Measurements from ENCODE around the gene UBE2E3.

Gene UBE2E3

DNA sequence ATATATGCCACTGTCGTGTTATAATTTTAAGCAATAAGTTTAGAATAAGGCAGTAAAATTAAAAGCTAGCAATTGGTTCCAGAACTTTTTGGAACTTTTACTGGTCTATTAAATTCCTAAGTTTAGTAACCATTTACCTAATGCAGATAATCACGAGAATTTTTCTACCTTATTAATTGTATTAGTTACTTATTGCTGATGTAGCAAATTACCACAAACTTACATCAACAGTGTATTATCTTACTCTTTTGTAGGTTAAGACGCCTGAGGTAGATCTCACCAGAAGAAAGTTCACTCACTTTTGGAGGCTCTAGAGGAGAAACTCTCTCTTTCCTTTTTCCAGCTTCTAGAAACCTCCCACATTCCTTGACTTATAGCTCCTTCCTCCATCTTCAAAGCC lies 14.0 kb upstream of the UBE2E3 start:
- no peak for DNase-seq
- Histone ChIP-seq H3K27ac (ENCODE audit: low read length) (no peak overlapping the region), H3K9ac (ENCODE audit: low read depth, low read length) (no peak overlapping the region), H4K20me1 (ENCODE audit: insufficient read depth, low read length) (no peaks in the 10 kb centered on the region), H2AFZ (ENCODE audit: low read depth, low read length) (no peak overlapping the region), H3K4me1 (ENCODE audit: insufficient read depth, low read length) (no peaks in the 10 kb centered on the region), H3K4me3 (ENCODE audit: low read depth in 1 of 2, low read length in 2 of 2) (no peak overlapping the region), H3K4me2 (ENCODE audit: insufficient read depth, low read length) (no peak overlapping the region), H3K27me3 (ENCODE audit: insufficient read depth, low read length, poor library complexity) (peaks cover 49% of the 10 kb centered on the region), H3K9me3 (ENCODE audit: insufficient read depth, low read length, severe bottlenecking) (no peaks in the 10 kb centered on the region), H3K79me2 (ENCODE audit: insufficient read depth, low read length) (no peaks in the 10 kb centered on the region), H3K36me3 (ENCODE audit: insufficient read depth, low read length) (no peaks in the 10 kb centered on the region)
- TF ChIP-seq EZH2 (IDR thresholded peaks at IDR 0.05; ENCODE audit: borderline replicate concordance, low read depth, low read length, severe bottlenecking) = no peak
- TF ChIP-seq, protein P1, sequence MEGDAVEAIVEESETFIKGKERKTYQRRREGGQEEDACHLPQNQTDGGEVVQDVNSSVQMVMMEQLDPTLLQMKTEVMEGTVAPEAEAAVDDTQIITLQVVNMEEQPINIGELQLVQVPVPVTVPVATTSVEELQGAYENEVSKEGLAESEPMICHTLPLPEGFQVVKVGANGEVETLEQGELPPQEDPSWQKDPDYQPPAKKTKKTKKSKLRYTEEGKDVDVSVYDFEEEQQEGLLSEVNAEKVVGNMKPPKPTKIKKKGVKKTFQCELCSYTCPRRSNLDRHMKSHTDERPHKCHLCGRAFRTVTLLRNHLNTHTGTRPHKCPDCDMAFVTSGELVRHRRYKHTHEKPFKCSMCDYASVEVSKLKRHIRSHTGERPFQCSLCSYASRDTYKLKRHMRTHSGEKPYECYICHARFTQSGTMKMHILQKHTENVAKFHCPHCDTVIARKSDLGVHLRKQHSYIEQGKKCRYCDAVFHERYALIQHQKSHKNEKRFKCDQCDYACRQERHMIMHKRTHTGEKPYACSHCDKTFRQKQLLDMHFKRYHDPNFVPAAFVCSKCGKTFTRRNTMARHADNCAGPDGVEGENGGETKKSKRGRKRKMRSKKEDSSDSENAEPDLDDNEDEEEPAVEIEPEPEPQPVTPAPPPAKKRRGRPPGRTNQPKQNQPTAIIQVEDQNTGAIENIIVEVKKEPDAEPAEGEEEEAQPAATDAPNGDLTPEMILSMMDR (IDR thresholded peaks at IDR 0.05; ENCODE audit: borderline replicate concordance, extremely low read depth, low read length, poor library complexity, severe bottlenecking) = no peak
- ATAC-seq (ENCODE audit: insufficient read depth, low read depth) = no peak

DNA sequence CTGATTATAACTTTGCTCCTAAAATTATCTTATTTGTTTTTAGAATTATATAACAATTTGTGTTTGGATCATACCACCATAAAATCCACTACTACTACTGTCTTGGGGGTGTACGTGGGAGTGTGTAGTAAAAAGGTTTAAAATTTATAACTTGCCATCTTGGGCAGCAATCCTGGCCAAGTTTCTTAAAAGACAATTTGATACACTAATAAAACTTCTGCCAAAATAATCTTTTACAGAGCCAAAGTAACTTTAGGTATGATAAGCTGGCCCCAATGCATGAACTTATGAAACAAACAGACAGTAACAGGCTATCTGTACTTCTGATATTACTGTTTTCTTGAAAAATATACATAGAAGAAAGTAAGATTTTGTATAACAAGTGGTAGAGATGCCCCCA lies 11.3 kb upstream of the UBE2E3 start:
- no peaks in the 10 kb centered on the region for H3K79me2 ChIP-seq (ENCODE audit: insufficient read depth, low read length)
- TF ChIP-seq, protein P1 (IDR thresholded peaks at IDR 0.05; ENCODE audit: borderline replicate concordance, extremely low read depth, low read length, poor library complexity, severe bottlenecking) = no peak
- TF ChIP-seq EZH2 (IDR thresholded peaks at IDR 0.05; ENCODE audit: borderline replicate concordance, low read depth, low read length, severe bottlenecking) = no peak
- H3K27ac ChIP-seq (ENCODE audit: low read length) = no peak overlapping the region
- no peak overlapping the region for H3K9ac ChIP-seq (ENCODE audit: low read depth, low read length)
- H3K4me1 ChIP-seq (ENCODE audit: insufficient read depth, low read length) = no peaks in the 10 kb centered on the region
- H3K4me3 ChIP-seq (ENCODE audit: low read depth in 1 of 2, low read length in 2 of 2) = no peak overlapping the region
- H3K27me3 ChIP-seq (ENCODE audit: insufficient read depth, low read length, poor library complexity) = peaks cover 47% of the 10 kb centered on the region
- no peaks in the 10 kb centered on the region for H4K20me1 ChIP-seq (ENCODE audit: insufficient read depth, low read length)
- H3K9me3 ChIP-seq (ENCODE audit: insufficient read depth, low read length, severe bottlenecking) = no peaks in the 10 kb centered on the region
- DNase-seq (no peak), ATAC-seq (ENCODE audit: insufficient read depth, low read depth) (no peak)
- no peak overlapping the region for H3K4me2 ChIP-seq (ENCODE audit: insufficient read depth, low read length)
- no peak overlapping the region for H2AFZ ChIP-seq (ENCODE audit: low read depth, low read length)
- no peaks in the 10 kb centered on the region for H3K36me3 ChIP-seq (ENCODE audit: insufficient read depth, low read length)

DNA sequence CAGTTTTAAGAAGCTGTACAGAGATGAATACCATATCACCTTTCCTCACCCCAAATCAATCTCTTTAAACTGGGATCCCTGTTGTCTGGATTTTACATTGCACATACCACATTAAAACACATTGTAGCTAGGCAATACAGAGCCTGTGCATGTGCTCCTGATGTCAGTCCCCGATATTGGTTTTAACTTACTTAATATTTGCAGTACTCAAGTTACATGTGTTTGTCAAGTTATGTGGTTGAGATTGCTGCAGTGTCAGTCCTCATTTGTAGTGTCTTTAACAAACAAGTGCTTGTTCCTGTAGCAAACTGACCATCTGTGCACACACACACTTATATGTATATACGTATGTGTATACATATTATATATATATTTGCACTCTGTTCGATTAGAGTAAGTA lies 10.4 kb upstream of the UBE2E3 start:
- Histone ChIP-seq H3K27ac (ENCODE audit: low read length) (no peak overlapping the region), H3K36me3 (ENCODE audit: insufficient read depth, low read length) (no peaks in the 10 kb centered on the region), H3K4me1 (ENCODE audit: insufficient read depth, low read length) (no peaks in the 10 kb centered on the region), H3K79me2 (ENCODE audit: insufficient read depth, low read length) (no peaks in the 10 kb centered on the region), H3K9me3 (ENCODE audit: insufficient read depth, low read length, severe bottlenecking) (no peaks in the 10 kb centered on the region), H3K4me3 (ENCODE audit: low read depth in 1 of 2, low read length in 2 of 2) (no peak overlapping the region), H2AFZ (ENCODE audit: low read depth, low read length) (no peak overlapping the region), H3K27me3 (ENCODE audit: insufficient read depth, low read length, poor library complexity) (peaks cover 51% of the 10 kb centered on the region), H3K4me2 (ENCODE audit: insufficient read depth, low read length) (no peak overlapping the region), H3K9ac (ENCODE audit: low read depth, low read length) (no peak overlapping the region), H4K20me1 (ENCODE audit: insufficient read depth, low read length) (no peaks in the 10 kb centered on the region)
- ATAC-seq (ENCODE audit: insufficient read depth, low read depth) (no peak), DNase-seq (no peak)
- TF ChIP-seq, protein P1 (IDR thresholded peaks at IDR 0.05; ENCODE audit: borderline replicate concordance, extremely low read depth, low read length, poor library complexity, severe bottlenecking) = no peak
- TF ChIP-seq EZH2 (IDR thresholded peaks at IDR 0.05; ENCODE audit: borderline replicate concordance, low read depth, low read length, severe bottlenecking) = no peak

DNA sequence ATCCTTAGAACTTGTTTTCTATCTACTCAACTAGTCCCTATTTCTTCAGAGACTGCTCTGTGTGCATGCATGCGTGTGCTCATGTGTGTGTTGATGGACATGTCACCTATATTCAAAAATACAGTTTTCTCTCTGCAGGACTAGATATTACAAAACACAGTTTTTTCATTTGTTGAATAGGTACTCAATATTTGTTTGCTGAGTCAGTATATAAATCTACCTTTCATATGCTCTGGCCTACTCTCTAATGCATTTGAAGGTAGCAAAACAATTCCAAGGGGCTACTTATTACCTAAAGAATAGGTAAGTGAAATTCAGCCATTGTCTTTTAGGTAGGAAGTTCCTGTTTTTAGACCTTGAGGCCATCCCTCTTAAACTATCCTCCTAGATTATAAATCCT lies 8.6 kb upstream of the UBE2E3 start:
- Histone ChIP-seq H2AFZ (ENCODE audit: low read depth, low read length) (no peak overlapping the region), H3K27ac (ENCODE audit: low read length) (no peak overlapping the region), H3K79me2 (ENCODE audit: insufficient read depth, low read length) (no peaks in the 10 kb centered on the region), H4K20me1 (ENCODE audit: insufficient read depth, low read length) (no peaks in the 10 kb centered on the region), H3K9me3 (ENCODE audit: insufficient read depth, low read length, severe bottlenecking) (no peaks in the 10 kb centered on the region), H3K4me1 (ENCODE audit: insufficient read depth, low read length) (no peaks in the 10 kb centered on the region), H3K9ac (ENCODE audit: low read depth, low read length) (no peak overlapping the region), H3K4me3 (ENCODE audit: low read depth in 1 of 2, low read length in 2 of 2) (no peak overlapping the region), H3K4me2 (ENCODE audit: insufficient read depth, low read length) (no peak overlapping the region), H3K27me3 (ENCODE audit: insufficient read depth, low read length, poor library complexity) (peaks cover 65% of the 10 kb centered on the region), H3K36me3 (ENCODE audit: insufficient read depth, low read length) (no peaks in the 10 kb centered on the region)
- TF ChIP-seq, protein P1 (IDR thresholded peaks at IDR 0.05; ENCODE audit: borderline replicate concordance, extremely low read depth, low read length, poor library complexity, severe bottlenecking) = no peak
- TF ChIP-seq EZH2 (IDR thresholded peaks at IDR 0.05; ENCODE audit: borderline replicate concordance, low read depth, low read length, severe bottlenecking) = no peak
- DNase-seq (no peak), ATAC-seq (ENCODE audit: insufficient read depth, low read depth) (no peak)
